Left renal cortex interstitium (tissue), 4 donors: ENCODE data around the gene LAPTM5. TPM values are rescaled to one million over a fixed set of nuclear protein-coding genes. Genes with fewer than 3 reads are reported as not detected.
A peak's percentile ranks its signal among the peaks of the same experiment; 100 is the strongest.

Source experiments
- DNase-seq, 4 donors: peaks; one replicate each; pipeline ENCODE4 v3.0.0-alpha.2; 2013; ENCODE audit warnings: low read depth in 4 of 4, low spot score in 2 of 4, missing footprints in 1 of 4
- polyA plus RNA-seq, 4 donors: library from polyadenylated mRNA; unstranded; fragments of 120-200 nt; gene quantifications; one replicate each; pipeline ENCODE4 v1.2.1, GENCODE V29; 2013; ENCODE audit not compliant: insufficient read length in 4 of 4

LAPTM5 gene
- polyA plus RNA-seq, 4 donors, result 12.9 to 19.4 (median 14.4) TPM

DNA sequence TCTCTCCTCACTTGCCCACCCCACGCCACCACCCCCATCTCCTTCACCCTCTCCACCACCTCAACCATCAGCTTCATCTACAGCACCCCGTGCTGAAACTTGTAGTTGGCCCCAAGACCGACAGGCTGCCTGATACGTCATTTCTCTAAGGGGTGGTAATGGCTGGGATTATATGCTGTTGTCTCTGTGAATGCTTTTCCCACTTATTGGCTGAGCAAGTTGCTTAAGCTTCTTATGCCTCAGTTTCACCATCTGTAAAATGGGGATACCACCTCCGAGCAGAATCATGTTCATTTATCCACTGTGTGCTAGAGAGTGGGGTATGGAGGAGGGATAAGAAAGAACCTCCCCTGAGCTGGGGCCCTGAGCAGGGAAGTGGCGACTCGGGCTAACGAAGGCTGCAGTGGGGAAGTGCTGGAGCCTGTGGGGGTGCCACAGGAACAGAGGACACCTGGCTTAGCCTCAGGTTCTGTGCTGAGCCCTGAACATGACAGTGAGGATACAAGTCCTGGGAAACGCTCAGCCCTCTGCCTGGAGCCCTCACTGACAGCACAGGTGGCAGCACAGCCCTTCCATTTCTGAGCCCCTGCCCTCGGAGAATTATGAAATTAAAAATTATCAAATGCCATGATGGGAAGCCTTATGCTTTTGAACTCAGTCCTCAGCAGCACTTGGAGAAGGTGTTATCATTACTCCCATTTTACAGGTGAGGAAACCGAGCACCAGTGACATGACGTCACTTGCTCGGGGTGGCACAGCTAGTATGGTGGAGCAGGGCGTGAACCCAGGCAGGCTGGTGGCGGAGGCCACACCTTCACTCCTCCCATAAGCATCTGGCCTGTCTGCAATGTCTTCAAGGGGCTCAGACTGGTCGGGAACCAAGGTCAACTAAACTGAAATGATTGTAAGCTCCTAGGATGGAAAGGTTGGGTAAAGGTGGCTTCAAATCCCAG is 37.0 kb downstream of the LAPTM5 start:
- DNase-seq, result no peak

DNA sequence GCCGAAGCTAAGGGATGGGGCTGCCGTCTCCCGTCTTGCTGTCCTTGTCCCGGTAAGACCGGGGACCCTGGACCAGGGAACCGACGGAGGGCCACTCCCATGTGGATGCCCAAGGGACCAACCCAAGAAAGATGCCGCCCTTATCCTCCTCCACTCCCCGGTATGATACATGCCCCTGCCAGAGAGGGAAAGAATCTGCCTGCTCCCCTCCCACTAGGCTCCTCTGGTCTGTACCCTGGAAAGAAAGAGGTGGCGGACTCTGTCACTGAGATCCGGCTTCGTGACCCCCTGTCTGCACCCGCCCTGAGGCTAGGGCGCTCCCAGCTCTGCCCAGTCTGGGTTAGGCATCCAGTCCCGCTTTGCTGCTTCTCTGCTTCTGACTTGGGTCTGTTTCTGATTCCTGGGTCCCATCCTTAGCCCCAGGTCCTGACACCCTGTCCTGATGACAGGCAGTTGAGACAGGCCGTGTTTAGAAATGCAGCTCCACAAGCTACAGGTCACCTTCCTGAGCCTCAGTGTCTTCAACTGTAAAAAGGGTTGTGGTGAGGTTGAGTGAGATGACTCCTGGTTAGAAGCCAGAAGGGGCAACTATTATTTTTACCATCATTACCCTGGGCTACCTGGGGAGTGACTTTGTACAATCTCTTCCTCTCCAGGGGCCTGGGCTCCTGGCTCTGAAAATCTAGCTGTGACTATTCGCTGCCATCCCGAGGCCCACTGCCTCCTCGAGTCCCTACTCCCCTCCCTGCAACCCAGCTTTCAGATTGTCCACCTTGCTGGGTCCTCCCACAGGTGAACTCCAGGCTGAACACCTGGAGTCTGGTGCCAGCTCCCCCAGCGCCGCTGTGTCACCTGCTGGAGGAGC is 37.9 kb downstream of the LAPTM5 start:
- DNase-seq, result no peak

DNA sequence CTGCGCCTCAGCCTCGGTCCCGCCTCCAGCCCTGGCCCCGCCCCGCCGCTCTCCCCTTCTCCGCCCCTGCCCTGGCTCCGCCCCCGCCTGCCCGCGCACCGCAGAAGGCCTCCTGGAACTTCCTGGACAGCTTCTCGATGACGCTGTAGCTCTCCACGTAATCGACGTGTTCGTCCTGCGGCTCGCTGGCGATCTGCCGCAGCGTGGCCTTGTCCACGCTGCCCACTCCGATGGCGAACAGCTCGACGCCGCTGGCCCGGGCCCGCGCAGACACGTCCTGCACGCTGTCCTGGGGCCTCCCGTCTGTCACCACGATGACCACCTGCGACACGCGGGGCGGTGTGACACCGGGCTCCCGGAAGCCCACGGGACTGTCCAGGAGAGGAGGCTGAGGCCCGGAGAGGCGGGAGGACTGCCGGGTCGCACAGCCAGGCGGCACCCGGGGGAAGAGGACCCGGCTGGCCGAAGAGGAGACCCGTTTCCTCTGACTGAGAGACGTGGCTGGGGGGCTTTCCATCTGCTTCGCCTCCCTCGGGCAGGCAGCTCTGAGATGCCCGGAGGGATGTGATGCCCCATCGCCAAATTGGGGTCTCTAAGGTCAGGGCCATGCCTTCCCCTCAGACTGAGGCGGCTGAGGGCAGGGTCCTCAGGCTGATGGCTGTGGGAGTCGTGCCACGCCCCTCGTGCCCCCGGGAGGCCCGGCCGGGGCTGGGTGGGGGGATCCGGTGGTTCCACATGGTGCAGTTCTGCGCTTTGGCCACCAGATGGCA is 38.8 kb downstream of the LAPTM5 start:
- DNase-seq, result peak; percentile 71 to 88 (median 76)

DNA sequence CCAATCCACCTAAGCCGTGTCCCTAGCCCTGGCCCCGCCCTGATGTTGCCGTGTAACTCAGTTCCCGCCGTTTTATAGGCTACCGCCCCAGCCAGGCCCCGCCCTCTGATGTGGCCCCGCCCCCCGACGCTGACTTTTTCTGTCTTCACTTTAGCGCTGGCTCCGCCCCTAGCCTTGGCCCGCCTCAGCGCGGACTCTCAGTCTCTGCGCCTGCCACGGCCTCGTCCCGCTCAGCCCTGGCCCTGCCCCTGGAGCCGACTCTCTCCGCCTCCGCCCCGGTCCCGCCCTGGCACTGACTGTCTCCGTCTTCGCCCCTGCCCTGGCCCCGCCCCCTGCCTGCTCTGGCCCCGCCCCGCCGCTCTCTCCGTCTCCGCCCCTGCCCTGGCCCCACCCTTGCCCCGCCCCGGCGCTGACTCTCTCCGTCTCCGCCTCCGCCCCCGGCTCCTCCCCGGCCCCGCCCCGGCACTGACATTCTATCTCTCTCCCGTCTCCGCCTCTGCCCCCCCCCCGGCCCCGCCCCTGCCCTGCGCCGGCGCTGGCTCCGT is 39.4 kb downstream of the LAPTM5 start:
- peak; percentile 75 to 93 (median 90) for DNase-seq

DNA sequence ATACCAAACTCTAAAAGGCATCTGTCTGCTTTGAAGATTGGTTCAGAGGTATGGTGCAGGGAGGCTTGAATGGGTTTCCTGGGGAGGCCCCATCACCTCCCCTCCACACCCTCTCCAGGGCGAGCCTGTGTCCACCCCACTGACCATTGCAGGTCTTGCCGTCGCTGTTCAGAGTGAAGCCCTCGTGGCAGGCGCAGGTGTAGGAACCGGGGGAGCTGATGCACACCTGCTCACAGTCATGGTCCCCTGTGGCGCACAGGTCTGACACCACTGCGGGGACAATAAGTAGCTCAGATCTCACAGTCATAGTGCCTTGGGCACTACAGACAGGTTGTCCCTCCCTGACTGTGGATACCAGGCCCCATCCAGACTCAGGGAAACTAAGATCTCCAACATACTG is 40.9 kb downstream of the LAPTM5 start:
- DNase-seq, result no peak

DNA sequence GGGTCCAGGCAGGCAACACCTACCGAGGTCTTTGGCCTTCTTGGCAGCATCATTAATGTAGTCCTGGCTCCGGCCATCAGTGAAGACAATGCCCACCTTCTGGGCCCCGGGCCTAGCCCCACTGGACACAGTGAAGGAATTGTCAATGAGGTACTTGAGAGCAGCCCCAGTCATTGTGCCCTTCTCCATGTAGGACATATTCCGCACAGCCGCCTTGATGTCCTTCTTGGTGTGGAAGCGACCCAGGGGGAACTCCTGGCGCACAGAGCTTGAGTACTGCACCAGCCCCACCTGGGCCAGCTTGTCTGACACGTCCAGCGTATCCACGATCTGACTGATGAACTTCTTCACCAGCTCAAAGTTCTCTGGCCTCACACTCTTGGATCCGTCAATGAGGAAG is 41.7 kb downstream of the LAPTM5 start:
- DNase-seq, result no peak

DNA sequence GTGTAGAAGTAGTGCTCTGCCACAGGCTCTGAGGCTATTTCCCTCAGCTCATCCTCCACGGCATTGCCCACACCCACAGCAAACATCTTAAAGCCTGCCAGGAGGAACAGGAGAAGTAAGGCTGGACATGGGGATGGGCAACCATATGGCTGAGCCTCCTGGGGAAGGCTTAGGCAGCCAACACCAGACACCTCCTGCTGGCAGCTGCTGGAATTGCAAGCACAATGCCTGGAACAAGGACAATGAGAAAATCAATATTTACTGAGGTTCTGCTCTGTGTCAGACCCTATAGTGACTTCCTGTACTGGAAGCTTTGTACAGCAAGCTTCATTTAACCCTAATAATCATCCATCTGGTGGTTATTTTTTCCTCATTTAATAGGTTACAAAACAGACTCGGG is 42.4 kb downstream of the LAPTM5 start:
- no peak for DNase-seq

DNA sequence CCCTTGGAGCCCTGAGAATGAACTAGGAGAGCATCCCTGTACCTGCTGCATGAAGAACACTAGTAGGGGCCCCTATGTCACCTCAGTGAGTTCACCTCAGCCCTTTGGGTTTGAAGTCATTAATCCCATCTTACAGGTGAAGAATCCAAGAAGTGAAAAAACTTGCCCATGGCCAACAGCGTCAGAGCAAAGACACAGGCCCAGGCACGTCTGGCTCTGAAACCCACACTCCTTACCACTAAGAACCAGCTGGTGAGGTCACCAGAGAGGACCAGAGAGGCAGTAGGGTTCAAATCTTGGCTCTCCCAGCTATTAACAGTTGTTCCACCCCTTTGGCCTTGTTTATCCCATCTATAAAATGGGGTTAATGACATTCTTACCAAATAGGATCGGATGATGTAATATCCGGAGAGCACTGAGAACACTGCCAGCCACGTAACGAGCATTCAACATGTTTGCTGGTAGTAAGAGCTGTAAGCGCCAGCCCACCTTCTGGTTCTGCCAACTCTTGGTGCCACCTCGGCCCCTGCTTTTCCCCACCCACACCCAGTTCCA is 43.0 kb downstream of the LAPTM5 start:
- DNase-seq, result no peak

DNA sequence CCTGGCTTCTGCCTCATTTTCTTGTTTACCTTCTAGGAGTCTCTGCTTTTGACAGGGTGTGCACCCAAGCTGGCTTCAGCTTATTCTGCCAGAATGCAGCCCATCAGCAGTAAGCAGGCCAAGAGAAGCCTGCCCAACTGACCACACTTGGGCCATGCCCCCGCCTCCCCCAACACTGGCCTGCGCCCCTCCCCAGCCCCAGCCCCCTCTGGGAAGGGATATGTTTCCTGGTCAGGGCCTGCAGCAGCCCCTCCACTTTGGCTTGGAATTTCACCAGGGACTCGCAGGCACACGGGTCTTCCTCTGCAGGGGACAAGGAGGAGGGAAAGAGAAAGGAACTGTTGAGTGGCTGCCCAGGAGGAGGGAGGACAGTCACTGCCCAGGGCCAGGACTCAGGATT is 43.5 kb downstream of the LAPTM5 start:
- DNase-seq, result no peak

DNA sequence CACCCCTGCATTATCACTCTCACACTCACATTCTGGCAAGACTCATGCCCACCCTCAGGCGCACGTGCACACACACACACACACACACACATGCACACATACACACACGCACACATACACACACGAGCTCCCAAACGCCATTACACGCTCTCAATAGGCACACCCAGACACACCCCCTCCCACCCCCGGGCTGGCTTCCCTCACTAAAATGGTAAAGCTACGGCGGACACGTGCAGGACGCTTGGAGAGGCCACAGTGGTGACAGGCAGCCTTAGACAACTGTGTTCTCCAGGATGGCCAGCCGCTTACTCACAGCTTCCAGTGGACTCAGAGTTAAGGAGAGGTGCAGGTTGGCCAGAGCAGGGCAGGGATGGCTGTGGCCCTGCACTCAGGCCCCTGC is 44.3 kb downstream of the LAPTM5 start:
- DNase-seq, result no peak

DNA sequence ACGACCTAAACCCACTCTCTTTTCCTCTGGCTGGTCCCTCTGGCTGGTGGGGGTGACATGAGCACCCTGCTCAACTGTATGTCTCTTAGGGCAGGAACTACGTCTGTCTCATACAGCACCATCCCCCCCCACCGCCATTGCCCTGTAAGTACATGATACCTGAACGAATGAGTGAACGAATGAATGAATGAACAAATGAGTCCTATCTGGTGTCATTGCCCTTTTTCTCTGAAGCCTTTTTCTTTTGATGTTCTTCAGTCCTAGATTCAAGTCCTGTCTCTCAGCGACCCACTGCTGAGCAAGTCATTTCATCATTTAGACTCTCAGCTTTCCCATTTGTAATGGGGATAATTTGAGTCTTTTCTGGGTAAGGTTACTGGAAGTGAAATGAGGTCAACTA is 45.0 kb downstream of the LAPTM5 start:
- DNase-seq, result no peak

DNA sequence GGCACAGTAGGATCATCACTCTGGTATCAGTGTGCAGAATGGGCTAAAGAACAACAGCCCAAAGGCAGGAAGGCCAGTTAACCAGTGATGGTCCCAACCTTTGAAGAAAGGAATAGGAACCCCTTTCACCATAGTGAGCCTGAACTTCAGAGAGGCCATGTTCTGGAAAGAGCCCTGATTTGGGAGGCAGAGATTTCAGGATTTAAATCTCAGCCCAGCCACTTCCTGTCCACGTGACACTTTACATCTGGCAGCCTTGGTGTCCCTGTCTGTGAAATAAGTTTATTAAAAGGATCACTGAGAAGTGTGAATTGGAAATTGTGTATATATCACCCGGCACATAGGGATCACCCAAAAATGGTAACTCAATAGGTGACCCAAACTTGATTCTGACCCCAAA is 47.2 kb downstream of the LAPTM5 start:
- no peak for DNase-seq

DNA sequence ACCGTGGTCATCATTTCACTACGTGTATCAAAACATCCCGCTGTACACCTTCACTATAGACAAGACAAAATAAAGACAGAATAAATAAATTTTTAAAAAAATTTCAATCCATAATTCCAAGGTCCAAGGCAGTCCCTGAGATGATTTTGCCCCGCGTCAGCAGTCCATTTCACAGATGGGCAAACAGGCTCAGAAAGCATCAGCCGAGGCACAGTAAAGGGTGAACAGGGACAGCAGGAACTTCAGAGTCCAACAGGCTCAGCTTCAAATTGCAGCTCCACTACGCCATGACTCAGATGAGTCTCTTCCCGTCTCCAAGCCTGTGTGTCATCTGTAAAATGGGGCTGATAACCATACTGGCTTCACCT is 49.2 kb downstream of the LAPTM5 start:
- no peak for DNase-seq

DNA sequence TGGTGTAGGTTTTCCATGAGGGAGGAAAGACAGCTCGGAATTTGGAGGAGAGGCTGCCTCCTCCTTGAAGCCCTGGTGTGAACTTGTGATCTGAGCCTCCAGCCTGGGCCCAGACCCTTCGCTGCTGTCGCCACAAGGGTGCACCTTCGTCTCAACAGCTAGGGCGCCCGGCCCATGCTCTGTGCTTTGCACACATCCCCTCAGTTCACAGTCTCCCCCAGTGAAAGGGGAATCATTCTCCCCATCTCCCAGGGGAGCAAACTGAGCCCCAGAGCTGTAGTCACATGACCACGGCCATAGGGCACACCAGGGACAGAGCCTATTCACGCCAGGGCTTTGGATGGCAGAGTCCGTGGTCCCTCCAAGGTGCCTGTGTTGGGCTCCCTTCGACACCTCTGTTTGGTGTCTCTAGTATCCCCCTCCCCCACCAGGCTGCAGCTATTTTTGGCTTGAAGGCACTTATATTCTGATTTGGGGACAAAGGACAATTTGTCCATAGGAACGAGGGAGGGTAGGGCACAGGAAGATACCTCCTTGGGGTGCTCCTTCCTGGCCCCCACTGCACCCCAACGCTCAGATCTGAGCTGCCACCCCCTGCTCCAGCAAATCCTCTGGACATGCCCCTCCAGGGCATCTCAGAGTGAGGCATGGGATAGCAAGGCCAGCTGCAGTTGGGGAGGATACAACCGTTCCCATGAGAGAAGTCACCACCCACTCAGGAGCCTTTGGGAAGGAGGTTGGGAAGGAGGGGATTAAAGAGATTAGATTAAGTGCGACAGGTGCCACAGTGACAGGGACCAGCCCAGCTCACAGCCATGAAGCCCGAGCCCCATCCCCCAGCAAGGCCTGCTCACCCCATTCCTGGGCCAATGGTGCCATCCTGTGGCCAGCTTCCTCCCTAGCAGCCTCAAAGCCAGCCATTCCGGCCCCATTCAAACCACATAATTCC is 49.9 kb downstream of the LAPTM5 start:
- peak in 1 of 4 donors; percentile 37 for DNase-seq

DNA sequence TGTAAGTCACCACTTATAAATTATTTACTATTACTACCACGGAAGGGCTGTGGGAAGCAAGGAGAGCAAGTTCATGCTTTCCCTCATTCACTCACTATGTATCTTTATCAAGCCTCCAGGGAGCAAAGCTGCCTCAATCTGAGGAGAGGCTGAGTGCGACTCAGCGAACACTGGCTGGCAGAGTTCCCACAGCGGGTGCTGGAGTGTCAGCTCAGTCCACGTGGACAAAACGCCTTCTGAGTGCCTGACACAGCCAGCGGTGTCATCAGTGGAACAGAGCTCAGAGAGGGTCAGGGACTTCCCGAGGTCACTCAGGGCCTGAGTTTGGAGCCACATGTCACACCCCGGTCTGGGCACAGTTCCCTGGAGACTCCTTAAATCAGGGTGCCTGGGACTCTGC is 51.0 kb downstream of the LAPTM5 start:
- DNase-seq, result no peak

DNA sequence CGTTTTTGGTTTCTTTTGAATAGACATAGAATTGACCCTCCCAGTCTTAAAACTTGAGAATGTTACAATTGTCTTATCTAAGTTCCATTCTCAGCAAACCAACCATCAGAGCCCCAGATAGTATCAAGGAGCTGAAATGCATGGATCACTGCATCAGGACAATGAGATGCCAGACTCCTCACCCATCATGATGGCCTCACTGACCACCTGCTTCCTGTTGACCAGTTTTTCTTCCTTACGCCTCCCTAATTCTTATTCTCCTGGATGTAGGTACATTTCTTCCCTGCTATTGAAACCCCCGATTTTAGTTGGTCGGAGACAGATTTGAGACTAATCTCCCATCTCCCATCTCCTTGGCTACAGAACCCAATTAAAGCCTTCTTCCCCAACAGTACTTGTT is 51.9 kb downstream of the LAPTM5 start:
- DNase-seq, result no peak

DNA sequence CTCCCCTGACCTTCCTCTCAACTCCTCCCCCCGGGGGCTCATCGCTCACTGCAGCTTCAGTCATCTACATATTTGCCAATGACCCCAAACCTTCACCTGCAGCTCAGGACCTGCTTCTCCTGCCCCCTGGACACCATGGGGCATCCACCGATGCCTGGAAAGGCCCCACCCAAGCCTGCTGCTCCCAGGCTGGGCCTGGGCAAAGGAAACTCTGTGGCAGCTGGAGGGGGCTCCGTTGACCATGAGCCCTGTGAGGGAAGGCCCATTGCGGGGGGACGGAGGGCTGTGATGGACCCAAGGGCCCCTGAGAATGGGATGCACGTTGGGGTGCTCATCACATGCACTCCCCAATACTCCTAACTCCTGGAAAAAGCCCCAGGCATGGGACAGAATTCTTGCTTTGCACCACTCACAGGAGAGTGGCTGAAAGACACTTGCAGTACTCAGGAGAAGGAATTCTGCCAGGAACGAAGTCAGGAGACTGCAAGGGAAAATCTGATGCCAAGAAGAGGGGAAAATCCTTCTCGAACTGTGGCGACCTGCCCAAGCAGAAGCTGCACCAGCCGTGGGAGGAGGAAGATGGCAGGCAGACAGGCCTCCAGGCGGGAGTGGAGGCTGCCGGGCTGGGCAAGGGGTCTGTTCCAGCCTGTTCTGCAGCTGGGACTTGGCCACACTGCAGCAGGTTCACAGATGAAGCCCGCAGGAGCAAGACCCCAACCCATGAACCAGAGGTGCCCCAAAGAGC is 52.6 kb downstream of the LAPTM5 start:
- DNase-seq, result no peak

DNA sequence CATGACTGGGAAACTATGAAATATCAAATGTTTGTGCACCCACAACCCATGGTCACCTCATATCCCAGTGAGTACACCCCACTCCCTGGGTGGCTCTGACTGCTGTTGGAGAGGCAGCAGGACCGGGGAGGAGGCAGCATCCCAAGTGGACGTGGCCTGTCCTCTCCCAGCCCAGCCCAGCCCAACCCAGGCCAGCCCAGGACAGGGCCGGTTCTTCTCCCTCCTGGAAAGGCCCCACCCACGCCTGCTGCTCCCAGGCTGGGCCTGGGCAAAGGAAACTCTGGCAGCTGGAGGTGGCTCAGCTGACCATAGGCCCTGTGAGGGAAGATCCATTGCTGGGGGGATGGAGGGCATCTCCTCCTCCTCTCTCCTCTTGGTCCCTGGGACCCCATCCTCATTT is 53.3 kb downstream of the LAPTM5 start:
- no peak for DNase-seq

DNA sequence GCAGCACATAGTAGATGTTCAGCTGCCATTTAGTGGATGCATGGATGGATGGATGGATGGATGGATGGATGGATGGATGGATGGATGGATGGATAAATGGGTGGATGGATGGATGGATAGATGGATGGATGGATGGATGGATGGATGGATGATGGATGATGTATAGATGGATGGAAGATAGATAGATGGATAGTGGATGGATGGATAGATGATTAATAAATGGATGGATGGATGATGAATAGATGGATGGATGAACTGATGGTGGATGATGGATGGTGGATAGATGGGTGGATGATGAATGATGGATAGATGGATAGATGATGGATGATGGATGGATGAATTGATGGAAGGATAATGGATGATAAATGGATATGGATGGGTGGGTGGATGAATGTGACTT is 54.8 kb downstream of the LAPTM5 start:
- no peak for DNase-seq
